Myocyte (in vitro differentiated cells): ENCODE results near the gene MFSD12. TPM values are rescaled to one million over a fixed set of nuclear protein-coding genes. Genes with fewer than 3 reads are reported as not detected.

Experiments used
- total RNA-seq: library from RNA; depleted of rRNA; stranded (reverse); fragments of >200 nt; gene quantifications from 2 replicates; pipeline ENCODE4 v1.2.3, GENCODE V29; 2014

The MFSD12 gene
- total RNA-seq, 1 donor from 2014 or later: 107 TPM

Other genes starting within 250 kb of the MFSD12 start
- 71.4 and 82.9 TPM in 2 replicates for gene NFIC, start 191.0 kb downstream of the MFSD12 start, total RNA-seq
- not detected in 2 replicates for gene SMIM24, start 77.1 kb downstream of the MFSD12 start, total RNA-seq
- not detected in 2 replicates for gene SMIM44, start 74.1 kb downstream of the MFSD12 start, total RNA-seq
- gene DOHH, start 56.9 kb downstream of the MFSD12 start, total RNA-seq: 17.5 and 24.1 TPM in 2 replicates
- 33.8 and 49.4 TPM in 2 replicates for gene FZR1, start 51.3 kb downstream of the MFSD12 start, total RNA-seq
- gene TEKTIP1, start 18.4 kb downstream of the MFSD12 start, total RNA-seq: not detected in 2 replicates
- 99.9 and 102 TPM in 2 replicates for gene HMG20B, start 15.4 kb upstream of the MFSD12 start, total RNA-seq
- gene GIPC3, start 27.9 kb upstream of the MFSD12 start, total RNA-seq: 0.19 and 0.31 TPM in 2 replicates
- gene TBXA2R, start 49.3 kb upstream of the MFSD12 start, total RNA-seq: 0.16 and 0.26 TPM in 2 replicates
- gene CACTIN, start 69.2 kb upstream of the MFSD12 start, total RNA-seq: 33.8 and 34.9 TPM in 2 replicates
- 17.9 and 22.8 TPM in 2 replicates for gene PIP5K1C, start 142.9 kb upstream of the MFSD12 start, total RNA-seq
- gene TJP3, start 150.8 kb upstream of the MFSD12 start, total RNA-seq: not detected in 2 replicates
- gene APBA3, start 204.1 kb upstream of the MFSD12 start, total RNA-seq: 23.3 and 35.0 TPM in 2 replicates
- gene MRPL54, start 205.1 kb upstream of the MFSD12 start, total RNA-seq: 30.4 and 41.9 TPM in 2 replicates
- gene RAX2, start 214.6 kb upstream of the MFSD12 start, total RNA-seq: not detected in 2 replicates
- gene MATK, start 228.8 kb upstream of the MFSD12 start, total RNA-seq: not detected in 2 replicates